Kidney glomerular epithelial cell (primary cell): ENCODE results near the gene CACNA1C.
A peak's percentile ranks its signal among the peaks of the same experiment; 100 is the strongest.

Experiments
- DNase-seq: peaks from one replicate; lab custom pipeline; 2025; lab: John Stamatoyannopoulos, UW

The CACNA1C gene

GRCh38 chr12:2323532-2324255 lies 270.9 kb downstream of the CACNA1C start:
- DNase-seq = no peak

GRCh38 chr12:2324387-2324786 lies 271.6 kb downstream of the CACNA1C start:
- DNase-seq = no peak

GRCh38 chr12:2325519-2325918 lies 272.7 kb downstream of the CACNA1C start:
- DNase-seq = no peak

- DNase-seq = no peak
Observed at GRCh38 chr12:2326470-2326869, 273.7 kb downstream of the CACNA1C start.

GRCh38 chr12:2328661-2329060 lies 275.9 kb downstream of the CACNA1C start:
- DNase-seq = no peak

GRCh38 chr12:2329661-2330210 lies 276.9 kb downstream of the CACNA1C start:
- no peak for DNase-seq

GRCh38 chr12:2332236-2332635 lies 279.4 kb downstream of the CACNA1C start:
- DNase-seq = no peak

GRCh38 chr12:2332947-2333346 lies 280.2 kb downstream of the CACNA1C start:
- no peak for DNase-seq

GRCh38 chr12:2333491-2334195 lies 280.9 kb downstream of the CACNA1C start:
- no peak for DNase-seq

GRCh38 chr12:2334271-2334670 lies 281.5 kb downstream of the CACNA1C start:
- DNase-seq = no peak

- no peak for DNase-seq
Observed at GRCh38 chr12:2334689-2335088, 281.9 kb downstream of the CACNA1C start.

- DNase-seq = no peak
Observed at GRCh38 chr12:2335109-2335508, 282.3 kb downstream of the CACNA1C start.

- no peak for DNase-seq
Observed at GRCh38 chr12:2335513-2335912, 282.7 kb downstream of the CACNA1C start.

- no peak for DNase-seq
Observed at GRCh38 chr12:2335916-2336315, 283.1 kb downstream of the CACNA1C start.

- peak; percentile 92 for DNase-seq
Observed at GRCh38 chr12:2336409-2336829, 283.6 kb downstream of the CACNA1C start.

- peak; percentile 59 for DNase-seq
Observed at GRCh38 chr12:2337031-2338010, 284.5 kb downstream of the CACNA1C start.

- no peak for DNase-seq
Observed at GRCh38 chr12:2338381-2338780, 285.6 kb downstream of the CACNA1C start.

GRCh38 chr12:2338991-2339431 lies 286.2 kb downstream of the CACNA1C start:
- peak; percentile 50 for DNase-seq

- DNase-seq = no peak
Observed at GRCh38 chr12:2341051-2341751, 288.4 kb downstream of the CACNA1C start.

GRCh38 chr12:2341871-2342270 lies 289.1 kb downstream of the CACNA1C start:
- peak; percentile 14 for DNase-seq

GRCh38 chr12:2343681-2344080 lies 290.9 kb downstream of the CACNA1C start:
- no peak for DNase-seq
